SK-N-DZ (cell line): ENCODE measurements around the gene NSUN3.

ENCODE experiments used
- DNase-seq: peaks from one replicate; pipeline ENCODE4 v3.0.0-alpha.2; 2015; ENCODE audit warnings: low spot score

NSUN3 gene

GRCh38 chr3:94118390-94118789, 55.5 kb downstream of the NSUN3 start:
- DNase-seq, result no peak

GRCh38 chr3:94121161-94121560, 58.3 kb downstream of the NSUN3 start:
- no peak for DNase-seq

GRCh38 chr3:94127115-94127514, 64.3 kb downstream of the NSUN3 start:
- no peak for DNase-seq

GRCh38 chr3:94130690-94131089, 67.8 kb downstream of the NSUN3 start:
- DNase-seq, result no peak

GRCh38 chr3:94132777-94133176, 69.9 kb downstream of the NSUN3 start:
- no peak for DNase-seq

- DNase-seq, result no peak
Measured at GRCh38 chr3:94136133-94136532, 73.3 kb downstream of the NSUN3 start.

GRCh38 chr3:94137377-94137776, 74.5 kb downstream of the NSUN3 start:
- DNase-seq, result no peak

GRCh38 chr3:94146455-94146854, 83.6 kb downstream of the NSUN3 start:
- no peak for DNase-seq

GRCh38 chr3:94147012-94147411, 84.2 kb downstream of the NSUN3 start:
- no peak for DNase-seq

GRCh38 chr3:94150113-94150512, 87.3 kb downstream of the NSUN3 start:
- DNase-seq, result no peak

- DNase-seq, result no peak
Measured at GRCh38 chr3:94156626-94157025, 93.8 kb downstream of the NSUN3 start.

- DNase-seq, result no peak
Measured at GRCh38 chr3:94158512-94158911, 95.7 kb downstream of the NSUN3 start.

GRCh38 chr3:94159062-94159828, 96.4 kb downstream of the NSUN3 start:
- no peak for DNase-seq

GRCh38 chr3:94162700-94163099, 99.8 kb downstream of the NSUN3 start:
- no peak for DNase-seq

GRCh38 chr3:94167346-94167745, 104.5 kb downstream of the NSUN3 start:
- no peak for DNase-seq

GRCh38 chr3:94167796-94168195, 104.9 kb downstream of the NSUN3 start:
- no peak for DNase-seq

- DNase-seq, result peak; percentile 96
Measured at GRCh38 chr3:94171954-94172353, 109.1 kb downstream of the NSUN3 start.

- peak; percentile 59 for DNase-seq
Measured at GRCh38 chr3:94172695-94173310, 109.9 kb downstream of the NSUN3 start.

- no peak for DNase-seq
Measured at GRCh38 chr3:94173673-94174434, 111.0 kb downstream of the NSUN3 start.

GRCh38 chr3:94175677-94176076, 112.8 kb downstream of the NSUN3 start:
- DNase-seq, result no peak

- no peak for DNase-seq
Measured at GRCh38 chr3:94176988-94177745, 114.3 kb downstream of the NSUN3 start.
